NCI-H2081 treated with DMSO at 0.1 percent for 48 hours (cell line): ENCODE measurements around the gene FLT4.

Experiments
- DNase-seq: peaks from one replicate; lab custom pipeline; 2025; lab: John Stamatoyannopoulos, UW

Gene FLT4

GRCh38 chr5:180626661-180627385, 22.6 kb downstream of the FLT4 start:
- no peak for DNase-seq

GRCh38 chr5:180625791-180626660, 23.4 kb downstream of the FLT4 start:
- DNase-seq: no peak

- DNase-seq: no peak
Measured at GRCh38 chr5:180625125-180625790, 24.1 kb downstream of the FLT4 start.

- DNase-seq: no peak
Measured at GRCh38 chr5:180624587-180624986, 24.8 kb downstream of the FLT4 start.

- no peak for DNase-seq
Measured at GRCh38 chr5:180623844-180624243, 25.6 kb downstream of the FLT4 start.

- DNase-seq: no peak
Measured at GRCh38 chr5:180623411-180623834, 26.0 kb downstream of the FLT4 start.

- DNase-seq: no peak
Measured at GRCh38 chr5:180622910-180623309, 26.5 kb downstream of the FLT4 start.

GRCh38 chr5:180621311-180621710, 28.1 kb downstream of the FLT4 start:
- no peak for DNase-seq

GRCh38 chr5:180620014-180620413, 29.4 kb downstream of the FLT4 start:
- DNase-seq: no peak

- no peak for DNase-seq
Measured at GRCh38 chr5:180619563-180619915, 29.9 kb downstream of the FLT4 start.

GRCh38 chr5:180618829-180619562, 30.4 kb downstream of the FLT4 start:
- no peak for DNase-seq

- DNase-seq: no peak
Measured at GRCh38 chr5:180618487-180618828, 30.9 kb downstream of the FLT4 start.

GRCh38 chr5:180613814-180614188, 35.6 kb downstream of the FLT4 start:
- DNase-seq: no peak

- no peak for DNase-seq
Measured at GRCh38 chr5:180613188-180613813, 36.1 kb downstream of the FLT4 start.

GRCh38 chr5:180612683-180613082, 36.7 kb downstream of the FLT4 start:
- DNase-seq: no peak

GRCh38 chr5:180611140-180611850, 38.1 kb downstream of the FLT4 start:
- no peak for DNase-seq

- no peak for DNase-seq
Measured at GRCh38 chr5:180609817-180610550, 39.4 kb downstream of the FLT4 start.

GRCh38 chr5:180609386-180609785, 40.0 kb downstream of the FLT4 start:
- no peak for DNase-seq

- DNase-seq: no peak
Measured at GRCh38 chr5:180608572-180609310, 40.7 kb downstream of the FLT4 start.
